GM12878 (cell line): ENCODE measurements around the gene ITSN2. TPM values are rescaled to one million over a fixed set of nuclear protein-coding genes. Genes with fewer than 3 reads are reported as not detected.

Source experiments
- ATAC-seq: fragments of 200-7000 bp; cut with Tn5 transposase; 3 replicates; pipeline ENCODE4 v1.9.1; 2020; ENCODE audit warnings: mild to moderate bottlenecking, moderate library complexity
- BruUV-seq: library from RNA; stranded (reverse); fragments of 400-500 nt; replicated peaks from 2 replicates; lab custom pipeline; 2021; lab: Mats Ljungman, UMichigan
- CTCF ChIA-PET: fragments of 300-600 bp; sonication (Branson Sonifier 250); formaldehyde crosslinking; extraction: SDS; loops from one replicate; lab custom pipeline; 2021; ENCODE audit warnings: inconsistent platforms; lab: Yijun Ruan, JAX
- POLR2A ChIA-PET: fragments of 350-600 bp; formaldehyde crosslinking; extraction: SDS; loops from one replicate; lab custom pipeline; 2021; ENCODE audit warnings: inconsistent platforms; lab: Charles Lee
- RAD21 ChIA-PET: fragments of 300-600 bp; sonication (Branson Sonifier 250); formaldehyde crosslinking; loops from one replicate; lab custom pipeline; 2023; ENCODE audit warnings: antibody characterized with exemption; ENCODE audit not compliant: unreplicated experiment; lab: Charles Lee
- SMC1A ChIA-PET: fragments of 300-600 bp; sonication (Branson Sonifier 250); formaldehyde crosslinking; loops from one replicate; lab custom pipeline; 2023; ENCODE audit not compliant: unreplicated experiment, uncharacterized antibody; lab: Charles Lee
- DNase-seq: peaks from one replicate; pipeline ENCODE4 v3.0.0-alpha.2; 2011; ENCODE audit warnings: low read depth, low spot score
- FAIRE-seq: peaks from 3 replicates; lab custom pipeline; 2011; peaks lifted over from hg19 to GRCh38; lab: Jason Lieb, UNC
- H2AFZ ChIP-seq: 2 replicates; pipeline ENCODE4 v1.6.0; 2011; ENCODE audit warnings: low read depth, low read length, control low read depth; ENCODE audit not compliant: control insufficient read depth
- H3K27ac ChIP-seq: 2 replicates; pipeline ENCODE4 v1.5.1; 2011; ENCODE audit warnings: control low read depth; ENCODE audit not compliant: control insufficient read depth, insufficient read depth
- H3K27me3 ChIP-seq, 2 experiments: replicated peaks in 1 of 2; 2 replicates each; pipeline versions ENCODE4 v1.6.0 to v1.6.1; 2011; ENCODE audit warnings: low read length in 1 of 2; ENCODE audit not compliant: control insufficient read depth in 2 of 2, insufficient read depth in 2 of 2
- H3K36me3 ChIP-seq, 2 experiments: 2 replicates each; pipeline ENCODE4 v1.5.1; 2011; ENCODE audit warnings: low read length in 1 of 2; ENCODE audit not compliant: control insufficient read depth in 2 of 2, insufficient read depth in 2 of 2
- H3K4me1 ChIP-seq: 2 replicates; pipeline ENCODE4 v1.6.1; 2011; ENCODE audit warnings: mild to moderate bottlenecking, low read length, moderate library complexity, mixed read lengths; ENCODE audit not compliant: control insufficient read depth, insufficient read depth
- H3K4me2 ChIP-seq: 2 replicates; pipeline ENCODE4 v1.6.0; 2011; ENCODE audit warnings: control low read depth; ENCODE audit not compliant: control insufficient read depth, insufficient read depth
- H3K4me3 ChIP-seq: fragments of 200-600 bp; sonication (generic); 2 replicates; pipeline ENCODE4 v1.5.1; 2016
- H3K79me2 ChIP-seq: 2 replicates; pipeline ENCODE4 v1.6.0; 2011; ENCODE audit warnings: low read length; ENCODE audit not compliant: control insufficient read depth, insufficient read depth
- H3K9ac ChIP-seq: 2 replicates; pipeline ENCODE4 v1.8.0; 2011; ENCODE audit warnings: low read length, control low read depth, mixed read lengths; ENCODE audit not compliant: control insufficient read depth, insufficient read depth
- H3K9me3 ChIP-seq: replicated peaks from 3 replicates; pipeline ENCODE4 v1.5.1; 2011; ENCODE audit warnings: mild to moderate bottlenecking, low read length; ENCODE audit not compliant: control insufficient read depth, insufficient read depth
- H4K20me1 ChIP-seq: 2 replicates; pipeline ENCODE4 v1.6.0; 2011; ENCODE audit not compliant: control insufficient read depth, insufficient read depth
- BACH1 ChIP-seq: fragments of 450-650 bp; IDR thresholded peaks from 2 replicates; pipeline ENCODE4 v1.6.1; 2017; ENCODE audit warnings: mild to moderate bottlenecking, borderline replicate concordance
- CUX1 ChIP-seq: IDR thresholded peaks from 2 replicates; pipeline ENCODE4 v1.6.1; 2012; ENCODE audit warnings: improper control_type of control experiment, low read depth, low read length; ENCODE audit not compliant: insufficient replicate concordance
- FOXM1 ChIP-seq: IDR thresholded peaks from 2 replicates; pipeline ENCODE4 v1.6.1; 2012; ENCODE audit warnings: low read depth, mild to moderate bottlenecking, inconsistent platforms, low read length, moderate library complexity
- MTA2 ChIP-seq: fragments of 450-650 bp; IDR thresholded peaks from 2 replicates; pipeline ENCODE4 v1.6.1; 2016; ENCODE audit warnings: low read depth, mild to moderate bottlenecking, moderate library complexity
- MYB ChIP-seq: fragments of 150-350 bp; IDR thresholded peaks from 2 replicates; pipeline ENCODE4 v1.6.1; 2014; ENCODE audit warnings: mild to moderate bottlenecking, low read depth, low read length, borderline replicate concordance
- NFIC ChIP-seq: IDR thresholded peaks from 2 replicates; pipeline ENCODE4 v1.6.1; 2012; ENCODE audit warnings: low read depth, mild to moderate bottlenecking, inconsistent platforms, low read length, moderate library complexity
- PAX5 ChIP-seq: IDR thresholded peaks from 2 replicates; pipeline ENCODE4 v1.6.1; 2011; ENCODE audit warnings: low read depth, low read length, borderline replicate concordance
- POLR2AphosphoS2 ChIP-seq: IDR thresholded peaks from 2 replicates; pipeline ENCODE4 v1.6.1; 2011; ENCODE audit warnings: low read depth, mild to moderate bottlenecking, low read length, improper control_type of control experiment, moderate library complexity
- TBL1XR1 ChIP-seq: IDR thresholded peaks from 2 replicates; pipeline ENCODE4 v1.6.1; 2012; ENCODE audit warnings: low read depth, low read length, improper control_type of control experiment
- WGBS: methylation state at CpG from one replicate; pipeline ENCODE4 v1.1.6; 2016; ENCODE audit warnings: low lambda C conversion rate; ENCODE audit not compliant: insufficient replicate concordance, insufficient coverage; ENCODE audit errors: missing lambda C conversion rate; 5-methylcytosine and 5-hydroxymethylcytosine counted together
- in situ Hi-C: fragments of 300-500 bp; cut with MboI; formaldehyde crosslinking; loops from 9 replicates; pipeline ENCODE4 v1.14.3; 2018; ENCODE audit warnings: mixed read lengths
- intact Hi-C: fragments of 100-400 bp; cut with micrococcal nuclease; formaldehyde crosslinking; loops from one replicate; pipeline ENCODE4 v1.14.2; 2022; ENCODE audit not compliant: unreplicated experiment
- polyA plus RNA-seq, 11 experiments: library from polyadenylated mRNA; depleted of rRNA in 4 of 11; unstranded in 6 of 11; stranded (reverse) in 5 of 11; fragments of >200 nt; fragmentation: Nextera tagmentation in 4 of 11; fragmentation: Illumina TruSeq in 1 of 11; extraction: Ambion mirVana in 4 of 11; extraction: Trizol in 1 of 11; gene quantifications; 1 replicate in 1 of 11; 2 replicates in 10 of 11; pipeline versions ENCODE4 v1.2.1 to v1.2.3, GENCODE V29; 2011 to 2016; ENCODE audit warnings: inconsistent platforms in 2 of 11, missing spikeins in 2 of 11, low read depth in 1 of 11
- total RNA-seq, 4 experiments: library from RNA; depleted of rRNA in 3 of 4; stranded (reverse); fragments of >200 nt in 3 of 4; fragmentation: Illumina TruSeq in 1 of 4; extraction: Trizol in 1 of 4; gene quantifications; 2 replicates each; pipeline versions ENCODE4 v1.2.1 to v1.2.3, GENCODE V29; 2013 to 2021

ITSN2 gene
- total and polyA plus RNA-seq, 10 of the 15 experiments (the other 5 are each of a cell fraction or from before 2014, with no cell fraction given) = 20.5 to 80.0 (median 54.7) TPM

GRCh38 chr2:24328010-24328409 is 32.3 kb downstream of the ITSN2 start:
- WGBS = 31% methylated on average over 3 of the region's 3 CpGs
- Histone ChIP-seq H3K79me2 (peaks cover 62% of the 10 kb centered on the region), H2AFZ (no peak overlapping the region), H3K9ac (no peak overlapping the region), H3K9me3 (no peaks in the 10 kb centered on the region), H3K27me3 (no peaks in the 10 kb centered on the region), H3K27ac (peak overlapping the region; percentile 92), H3K4me3 (no peak overlapping the region), H4K20me1 (no peaks in the 10 kb centered on the region), H3K4me2 (no peak overlapping the region), H3K4me1 (peaks cover 27% of the 10 kb centered on the region), H3K36me3 (peaks cover 0 to 6% of the 10 kb centered on the region in 2 experiments; a peak in 2 of 4 replicates)
- DNase-seq = no peak
- no peak for ATAC-seq
- ChIA-PET CTCF (interaction anchor here (0.6 to 5.4 kb wide), 10 partner anchors 10 to 505 kb away, joined by 3 to 40 read pairs (median 5); no protein-coding TSS in a partner anchor), SMC1A (interaction anchor here (0.6 to 6.9 kb wide), 6 partner anchors 12 to 101 kb away, joined by 3 to 102 read pairs (median 30); partner anchors contain the start of gene ITSN2), RAD21 (interaction anchor here (0.6 to 6.4 kb wide), 8 partner anchors 10 to 401 kb away, joined by 3 to 55 read pairs (median 12); partner anchors contain the start of genes ATAD2B and ITSN2), POLR2A (interaction anchor here (1.2 to 5.2 kb wide), 6 partner anchors 10 to 54 kb away, joined by 3 to 48 read pairs (median 4); partner anchors contain the start of gene ITSN2)
- intact Hi-C loops (loop anchor here (2.0 kb wide), 1 partner anchor 15 kb away; no protein-coding TSS in a partner anchor), in situ Hi-C loops (no loop called here)
- no peak for FAIRE-seq
- TF ChIP-seq BACH1 (no peak), NFIC (no peak)
- no TSS peak for BruUV-seq

- no peak overlapping the region for H2AFZ ChIP-seq
- 0 out of 2 replicates have a peak overlapping the region, but pooled peaks have one; percentile 6 for H3K27ac ChIP-seq
- peaks cover 35% of the 10 kb centered on the region for H3K4me1 ChIP-seq
- no peaks in the 10 kb centered on the region for H3K27me3 ChIP-seq
- H3K4me3 ChIP-seq = no peak overlapping the region
- ATAC-seq (peak; percentile 16; the same call in 2 of the 3 replicates), FAIRE-seq (no peak), DNase-seq (no peak)
- peaks cover 3% of the 10 kb centered on the region; the same call in 1 of the 3 replicates for H3K9me3 ChIP-seq
- H4K20me1 ChIP-seq = no peaks in the 10 kb centered on the region; the same call in 1 of the 2 replicates
- ChIA-PET POLR2A (interaction anchor here (0.6 to 4.9 kb wide), 5 partner anchors 12 to 38 kb away, joined by 3 to 35 read pairs (median 7); no protein-coding TSS in a partner anchor), CTCF (interaction anchor here (0.8 to 1.3 kb wide), 3 partner anchors 12 to 22 kb away, joined by 3 to 4 read pairs (median 4); no protein-coding TSS in a partner anchor), SMC1A (interaction anchor here (0.7 to 4.9 kb wide), 8 partner anchors 10 to 33 kb away, joined by 3 to 68 read pairs (median 6); no protein-coding TSS in a partner anchor), RAD21 (interaction anchor here (0.7 to 4.3 kb wide), 3 partner anchors 12 to 35 kb away, joined by 3 to 55 read pairs (median 4); no protein-coding TSS in a partner anchor)
- H3K79me2 ChIP-seq = peaks cover 46% of the 10 kb centered on the region
- intact Hi-C loops (loop anchor here (5.0 kb wide), 1 partner anchor 65 kb away; no protein-coding TSS in a partner anchor), in situ Hi-C loops (no loop called here)
- no peaks in the 10 kb centered on the region; a peak in 2 of 4 replicates for H3K36me3 ChIP-seq
- BruUV-seq = no TSS peak
- no peak overlapping the region for H3K4me2 ChIP-seq
- no peak overlapping the region for H3K9ac ChIP-seq
- TF ChIP-seq FOXM1 = no peak
- no peak for TF ChIP-seq POLR2AphosphoS2
- TF ChIP-seq CUX1 = no peak
- no peak for TF ChIP-seq MYB
- TF ChIP-seq TBL1XR1 = no peak
- TF ChIP-seq MTA2 = no peak
- no peak for TF ChIP-seq PAX5
Measured at GRCh38 chr2:24317491-24317920, 42.8 kb downstream of the ITSN2 start.
